Activated naive CD4-positive, alpha-beta T cell treated with anti-CD3 and anti-CD28 coated beads, Interleukin-2, amount 50 U/mL, for 24 hours (primary cell): ENCODE measurements around the gene HSPA4.
A peak's percentile ranks its signal among the peaks of the same experiment; 100 is the strongest.

ENCODE experiments used
- H3K27ac Mint-ChIP-seq: one replicate; pipeline ENCODE4 v1.8.0; 2021; ENCODE audit warnings: mild to moderate bottlenecking, mixed read lengths
- H3K27me3 Mint-ChIP-seq: one replicate; pipeline ENCODE4 v1.8.0; 2021; ENCODE audit warnings: mixed read lengths
- H3K36me3 Mint-ChIP-seq: one replicate; pipeline ENCODE4 v1.8.0; 2021; ENCODE audit warnings: mixed read lengths
- H3K4me1 Mint-ChIP-seq: one replicate; pipeline ENCODE4 v1.8.0; 2021; ENCODE audit warnings: mixed read lengths
- H3K4me3 Mint-ChIP-seq: one replicate; pipeline ENCODE4 v1.8.0; 2021; ENCODE audit warnings: mild to moderate bottlenecking, mixed read lengths
- H3K9me3 Mint-ChIP-seq: one replicate; pipeline ENCODE4 v1.8.0; 2021; ENCODE audit warnings: mixed read lengths

The HSPA4 gene

DNA sequence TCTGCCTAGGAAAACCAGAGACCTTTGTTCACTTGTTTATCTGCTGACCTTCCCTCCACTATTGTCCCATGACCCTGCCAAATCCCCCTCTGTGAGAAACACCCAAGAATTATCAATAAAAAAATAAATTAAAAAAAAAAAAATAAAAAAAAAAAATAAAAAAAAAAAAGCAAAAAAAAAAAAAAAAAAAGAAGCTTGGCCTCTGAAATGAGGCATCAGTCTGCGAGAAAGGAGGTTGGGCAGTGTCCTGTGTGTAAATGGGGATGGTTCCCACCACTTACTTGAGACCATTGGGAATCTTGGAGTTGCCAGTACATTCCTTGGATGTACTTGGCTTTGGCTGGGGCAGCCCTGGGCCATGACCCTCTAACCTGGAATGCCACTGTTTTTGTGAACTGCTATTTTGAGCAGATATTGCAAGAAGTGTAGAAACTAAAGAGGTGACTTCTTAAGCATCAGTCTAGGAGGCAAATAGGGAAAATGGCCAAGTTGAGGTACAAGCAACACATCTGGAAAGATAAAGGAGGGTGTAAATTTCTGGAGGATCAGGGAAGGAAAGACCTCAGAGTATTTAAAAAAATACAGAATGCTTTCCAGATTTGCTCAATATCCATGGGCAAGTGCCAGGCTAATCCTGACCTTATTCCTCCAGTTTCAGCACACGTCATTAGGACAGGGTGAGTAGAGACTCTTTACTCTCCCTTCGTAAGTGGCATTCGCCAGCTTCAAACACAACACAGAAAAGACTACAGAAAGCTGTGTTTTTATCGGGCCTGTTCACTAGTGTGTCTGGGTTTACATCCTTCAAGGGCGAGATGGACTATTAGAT is 58.1 kb downstream of the HSPA4 start:
- peaks cover 29% of the 10 kb centered on the region for H3K4me1 Mint-ChIP-seq
- H3K4me3 Mint-ChIP-seq, result no peak overlapping the region
- peaks cover 6% of the 10 kb centered on the region for H3K36me3 Mint-ChIP-seq
- no peak overlapping the region for H3K27ac Mint-ChIP-seq
- H3K27me3 Mint-ChIP-seq, result no peaks in the 10 kb centered on the region
- H3K9me3 Mint-ChIP-seq, result no peaks in the 10 kb centered on the region

- Mint-ChIP-seq H3K4me1 (peaks cover 23% of the 10 kb centered on the region), H3K9me3 (no peaks in the 10 kb centered on the region), H3K27ac (no peak overlapping the region)
Observed at GRCh38 chr5:133110709-133111108, 58.9 kb downstream of the HSPA4 start.

DNA sequence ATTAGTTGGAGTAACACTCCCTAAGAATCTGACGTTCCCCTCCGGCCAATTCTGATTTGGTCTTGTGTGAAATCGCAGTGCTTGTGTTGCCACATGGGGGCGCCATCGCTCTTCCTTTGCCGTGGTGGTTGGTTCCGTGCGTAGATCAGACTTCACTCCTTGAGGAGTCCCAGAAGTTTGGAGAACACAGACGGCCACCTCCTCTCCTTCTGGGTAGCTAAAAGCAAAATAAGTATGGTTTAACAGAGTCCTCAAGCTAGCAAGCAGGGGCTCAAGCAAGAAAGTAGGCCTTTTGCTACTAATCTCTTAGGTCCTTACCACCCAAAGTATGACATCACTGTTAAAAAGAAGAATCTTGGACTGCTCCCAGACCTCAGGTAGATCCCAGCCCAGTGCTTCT is 59.5 kb downstream of the HSPA4 start:
- no peaks in the 10 kb centered on the region for H3K36me3 Mint-ChIP-seq
- no peaks in the 10 kb centered on the region for H3K9me3 Mint-ChIP-seq
- no peak overlapping the region for H3K27ac Mint-ChIP-seq
- H3K27me3 Mint-ChIP-seq, result no peaks in the 10 kb centered on the region
- H3K4me3 Mint-ChIP-seq, result peak overlapping the region; percentile 42
- H3K4me1 Mint-ChIP-seq, result peaks cover 19% of the 10 kb centered on the region

More at GRCh38 chr5:133110709-133111108, 58.9 kb downstream of the HSPA4 start:
- no peaks in the 10 kb centered on the region for H3K27me3 Mint-ChIP-seq
- H3K36me3 Mint-ChIP-seq, result peaks cover under 1% of the 10 kb centered on the region
- no peak overlapping the region for H3K4me3 Mint-ChIP-seq

- no peak overlapping the region for H3K27ac Mint-ChIP-seq
- no peaks in the 10 kb centered on the region for H3K36me3 Mint-ChIP-seq
- no peak overlapping the region for H3K4me3 Mint-ChIP-seq
- H3K4me1 Mint-ChIP-seq, result peaks cover 10% of the 10 kb centered on the region
- H3K9me3 Mint-ChIP-seq, result no peaks in the 10 kb centered on the region
- H3K27me3 Mint-ChIP-seq, result no peaks in the 10 kb centered on the region
Observed at GRCh38 chr5:133112026-133112660, 60.3 kb downstream of the HSPA4 start.

DNA sequence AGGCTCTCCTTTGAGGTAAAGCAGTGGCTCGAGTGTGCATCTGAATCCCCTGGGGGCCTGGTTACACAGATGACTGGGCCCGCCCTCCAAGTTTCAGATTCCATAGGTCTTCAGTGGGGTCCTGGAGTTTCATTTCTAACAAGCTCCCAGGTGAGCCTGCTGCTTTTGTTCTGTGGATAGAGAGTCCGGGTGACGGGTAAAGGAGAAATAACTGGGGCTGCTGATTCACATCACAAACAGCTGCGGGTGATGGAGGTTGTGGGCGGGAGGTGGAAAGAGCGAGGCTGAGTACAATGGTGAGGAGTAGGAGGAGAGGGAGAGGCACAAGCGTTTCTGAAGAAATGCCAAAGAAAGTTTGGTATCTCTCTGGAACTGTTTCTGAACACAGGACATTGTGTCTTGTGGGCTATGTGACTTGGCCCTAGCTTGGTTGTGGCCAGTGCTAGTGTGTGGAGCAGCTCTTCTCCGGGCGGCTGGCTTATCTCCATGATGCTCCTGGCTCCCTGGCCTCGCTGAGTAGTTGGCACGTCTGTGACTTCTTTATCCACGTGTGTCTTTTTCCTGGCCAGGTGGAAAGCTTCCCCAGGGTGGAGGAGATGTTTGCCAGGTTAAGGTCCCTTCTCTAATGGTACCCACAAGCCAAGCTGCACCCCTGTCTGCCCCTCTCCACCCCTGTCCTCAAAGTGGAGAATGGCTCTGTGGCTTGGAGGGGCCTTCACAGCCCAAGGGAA is 61.7 kb downstream of the HSPA4 start:
- H3K4me3 Mint-ChIP-seq, result no peak overlapping the region

DNA sequence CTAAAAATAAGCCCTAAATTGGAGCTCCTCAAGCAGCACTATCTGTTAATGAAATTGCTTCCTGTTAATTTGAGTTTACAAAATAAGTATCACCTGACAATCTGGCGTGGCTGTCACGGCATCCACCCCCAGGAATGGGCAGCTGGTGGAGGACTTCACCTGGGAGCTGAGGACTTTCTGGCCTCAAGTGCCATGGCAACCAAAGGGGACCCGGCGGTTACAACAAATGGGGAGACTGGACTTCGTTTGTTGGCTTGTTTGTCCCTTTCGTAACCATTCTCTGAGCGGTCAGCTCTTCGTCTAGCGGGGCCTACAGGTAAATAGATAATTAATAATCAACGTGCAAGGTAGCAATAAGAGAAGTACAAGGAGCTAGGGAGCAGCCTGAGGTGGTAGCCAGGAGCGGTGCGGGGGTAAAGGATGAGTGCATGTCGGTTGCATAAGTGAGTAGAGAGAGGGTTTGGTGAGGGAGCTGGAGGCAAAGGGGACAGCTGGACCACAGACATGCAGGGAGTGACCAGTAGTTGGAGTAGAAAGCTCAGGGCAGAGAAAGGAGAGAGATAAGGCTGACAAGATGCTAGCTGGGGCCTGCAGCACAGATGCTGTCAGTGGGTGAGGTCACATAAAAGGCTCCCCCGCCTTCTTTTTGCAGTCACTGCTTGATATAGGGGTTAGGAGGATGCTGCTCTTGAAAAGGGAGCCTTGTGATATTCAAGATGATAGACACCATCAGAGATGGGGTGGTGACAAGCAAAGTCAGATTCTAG is 62.5 kb downstream of the HSPA4 start:
- peaks cover 8% of the 10 kb centered on the region for H3K4me1 Mint-ChIP-seq
- no peaks in the 10 kb centered on the region for H3K36me3 Mint-ChIP-seq
- no peaks in the 10 kb centered on the region for H3K9me3 Mint-ChIP-seq
- H3K27ac Mint-ChIP-seq, result no peak overlapping the region
- H3K27me3 Mint-ChIP-seq, result no peaks in the 10 kb centered on the region
- H3K4me3 Mint-ChIP-seq, result no peak overlapping the region

More for the DNA sequence above, 61.7 kb downstream of the HSPA4 start:
- Mint-ChIP-seq H3K36me3 (no peaks in the 10 kb centered on the region), H3K9me3 (no peaks in the 10 kb centered on the region), H3K4me1 (peaks cover 8% of the 10 kb centered on the region), H3K27ac (no peak overlapping the region), H3K27me3 (no peaks in the 10 kb centered on the region)

- Mint-ChIP-seq H3K27ac (no peak overlapping the region), H3K9me3 (no peaks in the 10 kb centered on the region), H3K4me3 (no peak overlapping the region), H3K27me3 (no peaks in the 10 kb centered on the region), H3K36me3 (no peaks in the 10 kb centered on the region), H3K4me1 (peaks cover 8% of the 10 kb centered on the region)
Observed at GRCh38 chr5:133114933-133115310, 63.1 kb downstream of the HSPA4 start.

DNA sequence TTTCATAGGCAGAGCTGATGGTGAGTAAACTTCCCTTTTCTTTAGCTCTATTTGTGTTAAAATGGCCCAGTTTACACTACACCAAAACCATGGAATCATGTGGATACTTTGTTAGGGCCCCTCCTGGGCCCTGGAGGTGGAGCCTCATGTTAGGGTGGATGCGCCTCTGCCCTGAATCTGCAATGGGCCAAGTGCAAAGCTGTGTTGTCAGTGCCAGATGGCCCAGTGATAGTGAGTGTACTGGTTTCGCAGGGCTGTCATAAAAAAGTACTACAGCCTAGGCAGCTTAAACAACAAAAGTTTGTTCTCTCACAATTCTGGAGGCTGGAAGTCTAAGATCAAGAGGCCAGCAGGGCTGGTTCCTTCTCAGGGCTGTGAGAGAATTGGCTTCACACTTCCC is 64.8 kb downstream of the HSPA4 start:
- Mint-ChIP-seq H3K9me3 (no peaks in the 10 kb centered on the region), H3K4me1 (no peaks in the 10 kb centered on the region), H3K27me3 (no peaks in the 10 kb centered on the region), H3K27ac (no peak overlapping the region), H3K36me3 (no peaks in the 10 kb centered on the region), H3K4me3 (no peak overlapping the region)

DNA sequence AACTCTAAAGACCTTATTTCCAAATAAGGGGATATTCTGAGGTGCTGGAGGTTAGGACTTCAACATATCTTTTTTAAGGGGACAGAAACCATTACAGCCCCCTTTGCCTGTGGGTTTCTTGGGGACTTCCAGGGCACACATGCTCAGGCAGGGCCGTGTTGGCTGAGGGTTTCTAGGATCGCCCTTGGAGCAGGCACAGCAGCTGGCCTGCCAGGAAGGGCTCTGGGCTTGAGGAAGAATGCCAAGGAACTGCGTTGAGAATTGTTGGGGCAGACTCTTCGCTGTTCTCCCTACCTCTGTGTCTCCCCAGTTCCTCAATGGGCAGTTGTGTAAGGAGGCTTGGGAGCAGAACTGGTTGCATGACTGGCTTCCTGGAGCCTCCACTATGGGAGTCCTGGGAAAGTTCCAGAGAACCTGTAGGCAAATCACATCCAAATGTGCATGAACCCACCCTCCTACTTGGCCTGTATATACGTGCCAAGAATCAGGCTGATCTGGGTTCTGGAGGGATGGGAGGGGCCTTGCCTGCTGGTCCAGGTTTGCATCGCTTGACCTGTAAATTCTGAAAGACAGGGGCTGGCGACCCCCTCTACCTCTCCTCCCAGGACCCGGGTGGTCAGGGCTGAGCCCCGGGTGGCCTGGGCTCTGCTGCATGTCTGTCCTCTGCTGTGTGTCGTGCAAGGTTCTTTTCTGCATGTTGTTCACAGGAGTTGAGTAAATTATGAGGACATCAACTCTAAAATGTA is 65.5 kb downstream of the HSPA4 start:
- Mint-ChIP-seq H3K9me3 (no peaks in the 10 kb centered on the region), H3K27ac (no peak overlapping the region), H3K4me1 (no peaks in the 10 kb centered on the region), H3K36me3 (no peaks in the 10 kb centered on the region), H3K4me3 (no peak overlapping the region), H3K27me3 (no peaks in the 10 kb centered on the region)

- no peaks in the 10 kb centered on the region for H3K36me3 Mint-ChIP-seq
- H3K4me3 Mint-ChIP-seq, result no peak overlapping the region
- H3K27ac Mint-ChIP-seq, result no peak overlapping the region
- no peaks in the 10 kb centered on the region for H3K4me1 Mint-ChIP-seq
- no peaks in the 10 kb centered on the region for H3K9me3 Mint-ChIP-seq
- H3K27me3 Mint-ChIP-seq, result no peaks in the 10 kb centered on the region
Observed at GRCh38 chr5:133117912-133118445, 66.2 kb downstream of the HSPA4 start.

- Mint-ChIP-seq H3K9me3 (no peaks in the 10 kb centered on the region), H3K27me3 (no peaks in the 10 kb centered on the region), H3K4me3 (no peak overlapping the region), H3K27ac (no peak overlapping the region), H3K36me3 (no peaks in the 10 kb centered on the region), H3K4me1 (no peaks in the 10 kb centered on the region)
Observed at GRCh38 chr5:133118741-133119140, 66.9 kb downstream of the HSPA4 start.

GRCh38 chr5:133119233-133119711 is 67.5 kb downstream of the HSPA4 start:
- Mint-ChIP-seq H3K4me1 (no peaks in the 10 kb centered on the region), H3K27ac (no peak overlapping the region), H3K36me3 (no peaks in the 10 kb centered on the region), H3K9me3 (no peaks in the 10 kb centered on the region), H3K4me3 (no peak overlapping the region), H3K27me3 (no peaks in the 10 kb centered on the region)

GRCh38 chr5:133120156-133120750 is 68.4 kb downstream of the HSPA4 start:
- Mint-ChIP-seq H3K4me3 (no peak overlapping the region), H3K27me3 (no peaks in the 10 kb centered on the region), H3K27ac (no peak overlapping the region), H3K36me3 (no peaks in the 10 kb centered on the region), H3K9me3 (no peaks in the 10 kb centered on the region), H3K4me1 (no peaks in the 10 kb centered on the region)

DNA sequence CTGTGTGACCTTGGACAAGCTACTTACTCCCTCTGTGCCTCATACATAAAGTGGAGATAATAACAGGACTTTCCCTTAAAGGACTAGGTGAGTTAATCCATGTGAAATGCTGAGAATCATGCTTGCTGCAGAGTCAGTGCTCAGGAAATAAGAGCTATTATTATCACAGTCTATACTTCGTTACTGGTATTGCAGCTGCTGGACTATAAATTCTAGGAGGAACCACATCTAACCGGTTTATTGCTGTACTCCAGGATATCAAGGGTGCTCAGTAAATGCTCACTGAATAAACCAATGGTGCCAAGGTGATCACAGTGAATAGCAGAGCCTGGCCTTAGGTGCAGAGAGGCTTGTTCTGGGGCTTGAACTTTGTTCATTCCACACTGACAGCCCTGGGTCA is 69.3 kb downstream of the HSPA4 start:
- no peak overlapping the region for H3K4me3 Mint-ChIP-seq
- no peaks in the 10 kb centered on the region for H3K36me3 Mint-ChIP-seq
- H3K9me3 Mint-ChIP-seq, result no peaks in the 10 kb centered on the region
- no peaks in the 10 kb centered on the region for H3K27me3 Mint-ChIP-seq
- H3K4me1 Mint-ChIP-seq, result no peaks in the 10 kb centered on the region
- no peak overlapping the region for H3K27ac Mint-ChIP-seq
